ENCODE data around the gene SMPDL3A.

SMPDL3A gene

GRCh38 chr6:122808121-122808885 is 19.2 kb downstream of the SMPDL3A start:
- DNase-seq, result no peak

GRCh38 chr6:122809001-122809400 is 19.9 kb downstream of the SMPDL3A start:
- no peak for DNase-seq

GRCh38 chr6:122809691-122810090 is 20.6 kb downstream of the SMPDL3A start:
- no peak for DNase-seq

- DNase-seq, result no peak
These were observed 21.1 kb downstream of the SMPDL3A start for GRCh38 chr6:122810189-122810588.

GRCh38 chr6:122817358-122817757 is 28.3 kb downstream of the SMPDL3A start:
- no peak for DNase-seq

- peak; percentile 51 for DNase-seq
These were observed 28.7 kb downstream of the SMPDL3A start for GRCh38 chr6:122817766-122818165.

GRCh38 chr6:122818866-122819265 is 29.8 kb downstream of the SMPDL3A start:
- no peak for DNase-seq

- no peak for DNase-seq
These were observed 32.0 kb downstream of the SMPDL3A start for GRCh38 chr6:122821095-122821494.

GRCh38 chr6:122825163-122825562 is 36.1 kb downstream of the SMPDL3A start:
- no peak for DNase-seq

GRCh38 chr6:122829456-122829855 is 40.4 kb downstream of the SMPDL3A start:
- no peak for DNase-seq

- DNase-seq, result no peak
These were observed 42.5 kb downstream of the SMPDL3A start for GRCh38 chr6:122831511-122831910.

- DNase-seq, result no peak
These were observed 43.4 kb downstream of the SMPDL3A start for GRCh38 chr6:122832459-122832858.

- peak; percentile 28 for DNase-seq
These were observed 44.0 kb downstream of the SMPDL3A start for GRCh38 chr6:122833021-122833491.

- DNase-seq, result peak; percentile 16
These were observed 49.2 kb downstream of the SMPDL3A start for GRCh38 chr6:122838060-122838780.

GRCh38 chr6:122839472-122839871 is 50.4 kb downstream of the SMPDL3A start:
- peak; percentile 53 for DNase-seq

- DNase-seq, result no peak
These were observed 50.8 kb downstream of the SMPDL3A start for GRCh38 chr6:122839906-122840305.

- no peak for DNase-seq
These were observed 56.4 kb downstream of the SMPDL3A start for GRCh38 chr6:122845464-122845863.

GRCh38 chr6:122845916-122846612 is 57.0 kb downstream of the SMPDL3A start:
- peak; percentile 48 for DNase-seq

GRCh38 chr6:122853259-122853995 is 64.4 kb downstream of the SMPDL3A start:
- no peak for DNase-seq

Data from fibroblast of upper back skin (primary cell).